Immature natural killer cell (primary cell): Measurements from ENCODE around the gene CSRNP3. TPM values are rescaled to one million over a fixed set of nuclear protein-coding genes. Genes with fewer than 3 reads are reported as not detected.

ENCODE experiments used
- DNase-seq, 3 donors: peaks; one replicate each; pipeline ENCODE4 v3.0.0; 2022; ENCODE audit warnings: mixed read lengths in 1 of 3
- H3K27ac Mint-ChIP-seq, 6 donors: one replicate each; pipeline ENCODE4 v1.8.0; 2020; ENCODE audit warnings: mixed read lengths in 6 of 6, mild to moderate bottlenecking in 5 of 6, inconsistent platforms in 4 of 6, moderate library complexity in 3 of 6
- H3K27me3 Mint-ChIP-seq, 3 donors: one replicate each; pipeline ENCODE4 v1.8.0; 2020 to 2021; ENCODE audit warnings: low read depth in 3 of 3, mild to moderate bottlenecking in 3 of 3, mixed read lengths in 3 of 3, moderate library complexity in 3 of 3, inconsistent platforms in 1 of 3
- H3K36me3 Mint-ChIP-seq, 3 donors: one replicate each; pipeline ENCODE4 v1.8.0; 2020; ENCODE audit warnings: mixed read lengths in 3 of 3, inconsistent platforms in 2 of 3, mild to moderate bottlenecking in 2 of 3
- H3K4me1 Mint-ChIP-seq, 2 donors: one replicate each; pipeline ENCODE4 v1.8.0; 2020; ENCODE audit warnings: inconsistent platforms in 2 of 2, mild to moderate bottlenecking in 2 of 2, mixed read lengths in 2 of 2, moderate library complexity in 1 of 2
- H3K4me3 Mint-ChIP-seq, 5 donors: one replicate each; pipeline ENCODE4 v1.8.0; 2020; ENCODE audit warnings: mild to moderate bottlenecking in 5 of 5, mixed read lengths in 5 of 5, inconsistent platforms in 3 of 5, moderate library complexity in 3 of 5
- H3K9me3 Mint-ChIP-seq, 6 donors: one replicate each; pipeline ENCODE4 v1.8.0; 2020; ENCODE audit warnings: mild to moderate bottlenecking in 6 of 6, mixed read lengths in 6 of 6, inconsistent platforms in 4 of 6, moderate library complexity in 3 of 6
- polyA plus RNA-seq, 3 donors: library from polyadenylated mRNA; unstranded; fragments of 300-500 nt; fragmentation: Illumina TruSeq; gene quantifications; one replicate each; pipeline ENCODE4 v1.2.3, GENCODE V29; 2021

The CSRNP3 gene
- polyA plus RNA-seq, 3 donors from 2014 or later = not detected

- Mint-ChIP-seq H3K27me3 (peaks cover 2 to 3% (median 3%) of the 10 kb centered on the region in 3 donors), H3K36me3 (no peaks in the 10 kb centered on the region), H3K4me3 (no peak overlapping the region), H3K9me3 (no peaks in the 10 kb centered on the region), H3K4me1 (no peaks in the 10 kb centered on the region), H3K27ac (no peak overlapping the region)
- DNase-seq = no peak
Observed at GRCh38 chr2:165596788-165597187, 127.3 kb downstream of the CSRNP3 start.

GRCh38 chr2:165601065-165601830 is 131.8 kb downstream of the CSRNP3 start:
- Mint-ChIP-seq H3K36me3 (no peaks in the 10 kb centered on the region), H3K9me3 (no peaks in the 10 kb centered on the region), H3K4me3 (no peak overlapping the region), H3K27me3 (peaks cover 0 to 5% (median 0%) of the 10 kb centered on the region in 3 donors), H3K27ac (no peak overlapping the region), H3K4me1 (no peaks in the 10 kb centered on the region)
- DNase-seq = no peak

GRCh38 chr2:165601928-165602521 is 132.5 kb downstream of the CSRNP3 start:
- no peak overlapping the region for H3K4me3 Mint-ChIP-seq
- H3K27ac Mint-ChIP-seq = no peak overlapping the region
- H3K4me1 Mint-ChIP-seq = no peaks in the 10 kb centered on the region
- no peaks in the 10 kb centered on the region for H3K36me3 Mint-ChIP-seq
- H3K27me3 Mint-ChIP-seq = peaks cover 0 to 5% (median 2%) of the 10 kb centered on the region in 3 donors
- no peak for DNase-seq
- H3K9me3 Mint-ChIP-seq = no peaks in the 10 kb centered on the region

- peaks cover 8 to 10% of the 10 kb centered on the region in 2 donors for H3K4me1 Mint-ChIP-seq
- peaks cover 0 to 4% (median 2%) of the 10 kb centered on the region in 3 donors for H3K27me3 Mint-ChIP-seq
- H3K36me3 Mint-ChIP-seq = no peaks in the 10 kb centered on the region
- no peak for DNase-seq
- peaks cover 0 to 2% (median 0%) of the 10 kb centered on the region in 6 donors for H3K9me3 Mint-ChIP-seq
- no peak overlapping the region for H3K4me3 Mint-ChIP-seq
- no peak overlapping the region for H3K27ac Mint-ChIP-seq
Observed at GRCh38 chr2:165609672-165610071, 140.2 kb downstream of the CSRNP3 start.

GRCh38 chr2:165610591-165611029 is 141.1 kb downstream of the CSRNP3 start:
- H3K27ac Mint-ChIP-seq = no peak overlapping the region
- H3K27me3 Mint-ChIP-seq = peaks cover 0 to 4% (median 2%) of the 10 kb centered on the region in 3 donors
- no peak for DNase-seq
- no peaks in the 10 kb centered on the region for H3K36me3 Mint-ChIP-seq
- H3K9me3 Mint-ChIP-seq = peaks cover 0 to 2% (median 0%) of the 10 kb centered on the region in 6 donors
- no peak overlapping the region for H3K4me3 Mint-ChIP-seq
- H3K4me1 Mint-ChIP-seq = peaks cover 8 to 10% of the 10 kb centered on the region in 2 donors

- Mint-ChIP-seq H3K9me3 (peaks cover 0 to 12% (median 2%) of the 10 kb centered on the region in 6 donors), H3K4me1 (no peaks in the 10 kb centered on the region), H3K36me3 (no peaks in the 10 kb centered on the region), H3K27ac (no peak overlapping the region), H3K27me3 (peaks cover 0 to 2% (median 1%) of the 10 kb centered on the region in 3 donors), H3K4me3 (no peak overlapping the region)
- no peak for DNase-seq
Observed at GRCh38 chr2:165617741-165618481, 148.4 kb downstream of the CSRNP3 start.

- peaks cover 0 to 12% (median 1%) of the 10 kb centered on the region in 6 donors for H3K9me3 Mint-ChIP-seq
- no peak overlapping the region for H3K27ac Mint-ChIP-seq
- DNase-seq = no peak
- no peak overlapping the region for H3K4me3 Mint-ChIP-seq
- peaks cover 0 to 4% (median 1%) of the 10 kb centered on the region in 3 donors for H3K27me3 Mint-ChIP-seq
- no peaks in the 10 kb centered on the region for H3K36me3 Mint-ChIP-seq
- H3K4me1 Mint-ChIP-seq = no peaks in the 10 kb centered on the region
Observed at GRCh38 chr2:165618806-165619205, 149.3 kb downstream of the CSRNP3 start.

GRCh38 chr2:165621086-165621560 is 151.6 kb downstream of the CSRNP3 start:
- no peak overlapping the region for H3K4me3 Mint-ChIP-seq
- H3K36me3 Mint-ChIP-seq = no peaks in the 10 kb centered on the region
- no peaks in the 10 kb centered on the region for H3K4me1 Mint-ChIP-seq
- peaks cover 0 to 12% (median 1%) of the 10 kb centered on the region in 6 donors for H3K9me3 Mint-ChIP-seq
- H3K27me3 Mint-ChIP-seq = peaks cover 0 to 5% (median under 1%) of the 10 kb centered on the region in 3 donors
- DNase-seq = no peak
- no peak overlapping the region for H3K27ac Mint-ChIP-seq

GRCh38 chr2:165623161-165623560 is 153.7 kb downstream of the CSRNP3 start:
- no peaks in the 10 kb centered on the region for H3K4me1 Mint-ChIP-seq
- H3K4me3 Mint-ChIP-seq = no peak overlapping the region
- H3K9me3 Mint-ChIP-seq = peaks cover 0 to 2% (median 0%) of the 10 kb centered on the region in 6 donors
- no peak overlapping the region for H3K27ac Mint-ChIP-seq
- no peak for DNase-seq
- H3K27me3 Mint-ChIP-seq = peaks cover 0 to 3% (median 0%) of the 10 kb centered on the region in 3 donors
- H3K36me3 Mint-ChIP-seq = no peaks in the 10 kb centered on the region

- Mint-ChIP-seq H3K4me1 (no peaks in the 10 kb centered on the region), H3K9me3 (no peaks in the 10 kb centered on the region), H3K4me3 (no peak overlapping the region), H3K27me3 (peaks cover 0 to 3% (median 0%) of the 10 kb centered on the region in 3 donors), H3K27ac (no peak overlapping the region), H3K36me3 (no peaks in the 10 kb centered on the region)
- no peak for DNase-seq
Observed at GRCh38 chr2:165623783-165624469, 154.4 kb downstream of the CSRNP3 start.

GRCh38 chr2:165624470-165624800 is 154.9 kb downstream of the CSRNP3 start:
- Mint-ChIP-seq H3K4me1 (no peaks in the 10 kb centered on the region), H3K9me3 (no peaks in the 10 kb centered on the region), H3K27me3 (peaks cover 0 to 8% (median 0%) of the 10 kb centered on the region in 3 donors), H3K27ac (no peak overlapping the region), H3K36me3 (no peaks in the 10 kb centered on the region), H3K4me3 (no peak overlapping the region)
- no peak for DNase-seq

- peaks cover 0 to 8% (median 1%) of the 10 kb centered on the region in 3 donors for H3K27me3 Mint-ChIP-seq
- H3K36me3 Mint-ChIP-seq = no peaks in the 10 kb centered on the region
- H3K27ac Mint-ChIP-seq = no peak overlapping the region
- no peaks in the 10 kb centered on the region for H3K4me1 Mint-ChIP-seq
- no peaks in the 10 kb centered on the region for H3K9me3 Mint-ChIP-seq
- DNase-seq = no peak
- no peak overlapping the region for H3K4me3 Mint-ChIP-seq
Observed at GRCh38 chr2:165627470-165627869, 158.0 kb downstream of the CSRNP3 start.

GRCh38 chr2:165629776-165630175 is 160.3 kb downstream of the CSRNP3 start:
- Mint-ChIP-seq H3K4me3 (no peak overlapping the region), H3K4me1 (no peaks in the 10 kb centered on the region), H3K36me3 (no peaks in the 10 kb centered on the region), H3K27ac (no peak overlapping the region), H3K27me3 (peaks cover 0 to 5% (median 2%) of the 10 kb centered on the region in 3 donors), H3K9me3 (no peaks in the 10 kb centered on the region)
- no peak for DNase-seq
